Uterus (tissue), 4 donors: ENCODE data around the gene CASKIN1. TPM values are rescaled to one million over a fixed set of nuclear protein-coding genes. Genes with fewer than 3 reads are reported as not detected.

Source experiments
- DNase-seq, 2 donors: peaks; one replicate each; pipeline ENCODE4 v3.0.0-alpha.2; 2019 to 2020
- H3K27ac ChIP-seq, 2 donors: fragments of 200-600 bp; sonication (generic); 1 replicate in 1 of 2; 2 replicates in 1 of 2; pipeline ENCODE4 v1.5.1; 2016 to 2018
- H3K27me3 ChIP-seq, 2 donors: fragments of 200-600 bp; sonication (generic); one replicate each; pipeline ENCODE4 v1.5.1; 2018 to 2019; ENCODE audit warnings: control low read depth in 1 of 2
- H3K36me3 ChIP-seq, 2 donors: fragments of 200-600 bp; sonication (generic); one replicate each; pipeline ENCODE4 v1.5.1; 2019; ENCODE audit warnings: control low read depth in 1 of 2
- H3K4me1 ChIP-seq, 2 donors: fragments of 200-600 bp; sonication (generic); one replicate each; pipeline ENCODE4 v1.5.1; 2018 to 2019; ENCODE audit warnings: control low read depth in 1 of 2
- H3K4me3 ChIP-seq, 2 donors: fragments of 200-600 bp; sonication (generic); 1 replicate in 1 of 2; 2 replicates in 1 of 2; pipeline ENCODE4 v1.5.1; 2018 to 2019; ENCODE audit warnings: mild to moderate bottlenecking in 1 of 2
- H3K9me3 ChIP-seq, 2 donors: fragments of 200-600 bp; sonication (generic); one replicate each; pipeline ENCODE4 v1.5.1; 2019; ENCODE audit warnings: control low read depth in 1 of 2
- POLR2A ChIP-seq, 2 donors: fragments of 450-650 bp; IDR thresholded peaks; one replicate each; pipeline ENCODE4 v1.6.1; 2016; ENCODE audit warnings: antibody characterized with exemption in 2 of 2, mild to moderate bottlenecking in 1 of 2, moderate library complexity in 1 of 2
- intact Hi-C: fragments of 100-400 bp; cut with DNase I; formaldehyde crosslinking; loops from one replicate; pipeline ENCODE4 v1.15.1; 2023; ENCODE audit warnings: low total_unique reads
- total RNA-seq, 4 donors: library from RNA; depleted of rRNA in 3 of 4; stranded (reverse); fragments of >200 nt in 3 of 4; gene quantifications; one replicate each; pipeline versions ENCODE4 v1.1.0 to v1.2.4, GENCODE V29; 2014 to 2023
- TF ChIP-seq, protein P1 (sequence below), 4 experiments: fragments of 200-600 bp in 2 of 4; fragments of 450-650 bp in 2 of 4; sonication (generic) in 2 of 4; IDR thresholded peaks; one replicate each; pipeline ENCODE4 v1.5.1; 2016 to 2019; ENCODE audit warnings: antibody characterized with exemption in 4 of 4, mild to moderate bottlenecking in 2 of 4, moderate library complexity in 1 of 4
- donor health status: DM: yes; HTN: yes; CAD: no.

The CASKIN1 gene
- total RNA-seq, 4 donors from 2014 or later = 0.40 to 2.7 TPM; not detected in 2

DNA sequence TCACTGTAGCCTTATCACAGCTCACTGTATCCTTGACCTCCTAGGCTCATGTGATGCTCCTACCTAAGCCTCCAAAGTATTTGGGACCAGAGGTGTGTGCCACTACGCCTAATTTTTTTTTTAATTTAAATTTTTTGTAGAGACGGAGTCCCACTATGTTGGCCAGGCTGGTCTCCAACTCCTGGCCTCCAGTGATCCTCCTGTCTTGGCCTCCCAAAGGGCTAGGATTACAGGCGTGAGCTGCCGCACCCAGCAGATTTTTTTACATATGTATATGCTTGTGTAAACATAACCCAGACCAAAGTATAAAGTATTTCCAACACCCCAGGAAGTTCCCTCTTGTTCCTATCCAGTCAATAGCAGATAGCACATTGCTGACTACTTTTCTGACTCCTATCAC is 19.9 kb upstream of the CASKIN1 start:
- Histone ChIP-seq H3K27me3 (no peaks in the 10 kb centered on the region), H3K4me3 (no peak overlapping the region), H3K4me1 (peaks cover 0 to 12% of the 10 kb centered on the region in 2 donors), H3K27ac (no peak overlapping the region), H3K36me3 (no peaks in the 10 kb centered on the region), H3K9me3 (no peaks in the 10 kb centered on the region)
- TF ChIP-seq, protein P1, sequence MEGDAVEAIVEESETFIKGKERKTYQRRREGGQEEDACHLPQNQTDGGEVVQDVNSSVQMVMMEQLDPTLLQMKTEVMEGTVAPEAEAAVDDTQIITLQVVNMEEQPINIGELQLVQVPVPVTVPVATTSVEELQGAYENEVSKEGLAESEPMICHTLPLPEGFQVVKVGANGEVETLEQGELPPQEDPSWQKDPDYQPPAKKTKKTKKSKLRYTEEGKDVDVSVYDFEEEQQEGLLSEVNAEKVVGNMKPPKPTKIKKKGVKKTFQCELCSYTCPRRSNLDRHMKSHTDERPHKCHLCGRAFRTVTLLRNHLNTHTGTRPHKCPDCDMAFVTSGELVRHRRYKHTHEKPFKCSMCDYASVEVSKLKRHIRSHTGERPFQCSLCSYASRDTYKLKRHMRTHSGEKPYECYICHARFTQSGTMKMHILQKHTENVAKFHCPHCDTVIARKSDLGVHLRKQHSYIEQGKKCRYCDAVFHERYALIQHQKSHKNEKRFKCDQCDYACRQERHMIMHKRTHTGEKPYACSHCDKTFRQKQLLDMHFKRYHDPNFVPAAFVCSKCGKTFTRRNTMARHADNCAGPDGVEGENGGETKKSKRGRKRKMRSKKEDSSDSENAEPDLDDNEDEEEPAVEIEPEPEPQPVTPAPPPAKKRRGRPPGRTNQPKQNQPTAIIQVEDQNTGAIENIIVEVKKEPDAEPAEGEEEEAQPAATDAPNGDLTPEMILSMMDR (IDR thresholded peaks at IDR 0.05) = no peak
- TF ChIP-seq POLR2A (IDR thresholded peaks at IDR 0.05) = no peak
- intact Hi-C loops = loop anchor here (10.0 kb wide), 1 partner anchor 62 kb away; the partner anchor contains the start of gene TRAF7
- no peak for DNase-seq

DNA sequence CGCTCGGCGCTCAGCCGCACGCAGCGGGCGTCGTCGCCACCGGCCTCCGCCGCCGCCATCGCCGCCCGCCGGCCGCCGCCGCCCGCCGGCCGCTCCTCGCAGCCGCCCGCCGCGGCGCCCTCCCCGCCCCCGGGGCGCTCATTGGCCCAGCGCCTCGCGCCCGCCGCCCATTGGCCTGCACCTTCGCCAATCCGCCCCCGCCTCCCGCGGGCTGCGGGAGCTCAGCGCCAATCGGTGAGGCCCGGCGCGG is 18.2 kb upstream of the CASKIN1 start, which contains the start of gene PGP:
Gene PGP, minus strand, starts transcription at position 122 of the 250 bp plus-strand sequence. Its CDS starts 63 bp downstream, at position 59.
- DNase-seq = no peak
- Histone ChIP-seq H3K9me3 (no peaks in the 10 kb centered on the region), H3K36me3 (no peaks in the 10 kb centered on the region), H3K4me1 (peaks cover 0 to 12% of the 10 kb centered on the region in 2 donors), H3K27ac (peak within 1 kb of the TSS; percentile 88 to 95), H3K4me3 (peak within 1 kb of the TSS; percentile 65 to 74), H3K27me3 (no peaks in the 10 kb centered on the region)
- intact Hi-C loops = loop anchor here (10.0 kb wide), 1 partner anchor 60 kb away; the partner anchor contains the start of gene TRAF7
- TF ChIP-seq, protein P1 (IDR thresholded peaks at IDR 0.05) = peak in 1 of 4 experiments; percentile 35
- TF ChIP-seq POLR2A (IDR thresholded peaks at IDR 0.05) = no peak

DNA sequence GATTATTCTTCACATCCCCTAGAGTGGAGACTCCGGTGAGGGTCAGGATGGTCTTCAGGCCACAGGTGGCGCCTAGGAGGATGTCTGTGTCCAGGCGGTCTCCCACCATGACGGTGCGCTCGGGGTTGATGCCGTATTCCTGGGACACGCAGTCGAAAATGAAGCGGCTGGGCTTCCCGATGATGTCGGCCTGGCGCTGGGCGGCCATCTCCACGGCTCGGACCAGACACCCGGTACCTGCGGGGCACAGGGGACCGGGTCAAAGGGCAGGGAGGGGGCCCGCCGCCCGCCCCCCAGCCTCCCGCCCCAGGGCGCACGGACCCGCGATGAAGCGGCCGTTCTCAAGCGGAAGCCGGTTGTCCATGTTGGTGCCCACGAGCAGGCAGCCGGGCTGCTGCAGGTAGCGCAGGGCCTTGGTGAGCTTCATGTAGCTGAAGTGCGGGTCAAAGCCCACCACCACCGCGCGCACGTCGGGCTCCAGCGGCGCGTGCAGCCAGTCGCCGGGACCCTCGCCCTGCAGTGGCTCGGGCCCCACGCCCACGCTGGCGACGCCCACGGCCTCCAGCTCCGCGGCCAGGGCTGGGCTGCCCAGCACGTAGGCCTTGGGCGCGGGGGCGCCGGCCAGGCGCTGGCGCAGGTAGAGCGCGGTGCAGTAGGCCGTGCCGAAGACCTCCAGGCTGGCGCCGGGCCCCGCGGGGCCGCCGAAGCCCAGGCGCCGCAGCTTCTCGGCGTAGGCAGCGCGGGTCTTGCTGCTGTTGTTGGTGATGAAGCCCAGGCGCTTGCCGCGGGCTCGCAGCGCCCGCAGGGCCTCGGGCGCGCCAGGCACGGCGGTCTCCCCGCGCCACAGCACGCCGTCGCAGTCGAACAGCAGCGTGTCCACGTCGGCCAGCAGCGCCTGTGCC is 17.7 kb upstream of the CASKIN1 start:
- H3K36me3 ChIP-seq = no peaks in the 10 kb centered on the region
- intact Hi-C loops = loop anchor here (10.0 kb wide), 1 partner anchor 59 kb away; the partner anchor contains the start of gene TRAF7

DNA sequence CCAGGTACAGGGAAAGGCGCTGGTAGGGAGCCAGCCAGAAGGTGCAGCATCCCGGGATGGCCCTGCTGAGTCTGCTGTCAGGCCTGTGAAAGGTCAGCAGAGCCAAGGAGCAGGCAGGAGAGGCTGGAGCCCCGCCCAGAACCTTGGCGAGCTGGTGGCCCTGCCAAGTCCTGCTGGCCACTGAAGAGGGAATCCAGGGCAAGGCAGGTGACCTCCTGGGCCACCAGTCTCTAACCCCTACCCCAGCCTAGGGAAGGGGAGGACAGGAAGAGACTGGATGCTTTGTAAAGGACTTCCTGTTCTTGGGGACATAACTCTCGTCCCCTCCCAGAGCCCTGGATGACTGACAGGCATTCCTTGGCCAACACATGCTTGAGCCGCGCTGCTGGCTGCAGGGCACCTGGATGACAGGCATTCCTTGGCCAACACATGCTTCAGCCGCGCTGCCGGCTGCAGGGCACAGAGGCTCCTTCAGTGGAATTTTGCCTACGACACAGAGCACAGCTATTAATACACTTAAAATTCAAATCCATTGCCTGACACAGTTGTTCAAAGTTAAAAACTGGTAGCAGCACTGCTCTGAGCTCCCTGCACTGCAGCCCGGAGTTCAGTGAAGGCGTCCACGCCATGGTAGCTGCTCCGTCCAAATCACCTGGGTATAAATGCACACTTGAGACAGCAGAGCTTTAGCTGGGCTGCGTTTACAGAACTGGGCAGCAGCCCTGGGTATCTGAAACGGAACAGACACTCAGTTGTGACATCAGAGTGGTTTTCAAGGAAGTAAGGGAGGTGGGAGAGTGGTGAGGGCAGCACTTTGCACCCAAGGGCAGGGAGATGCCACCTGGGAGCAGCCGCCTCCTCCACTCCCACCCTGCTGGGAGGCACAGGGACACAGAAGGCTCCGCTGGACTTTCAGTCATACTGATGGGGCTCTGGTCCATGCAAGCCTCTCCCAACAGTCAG is 16.2 kb upstream of the CASKIN1 start:
- no peaks in the 10 kb centered on the region for H3K9me3 ChIP-seq
- H3K27me3 ChIP-seq = no peaks in the 10 kb centered on the region
- no peak for DNase-seq
- H3K36me3 ChIP-seq = no peaks in the 10 kb centered on the region
- H3K27ac ChIP-seq = no peak overlapping the region
- intact Hi-C loops = loop anchor here (10.0 kb wide), 1 partner anchor 58 kb away; the partner anchor contains the start of gene TRAF7
- H3K4me1 ChIP-seq = peaks cover 0 to 12% of the 10 kb centered on the region in 2 donors
- no peak overlapping the region for H3K4me3 ChIP-seq
- TF ChIP-seq, protein P1 (IDR thresholded peaks at IDR 0.05) = no peak
- no peak for TF ChIP-seq POLR2A (IDR thresholded peaks at IDR 0.05)

More for the DNA sequence above, 17.7 kb upstream of the CASKIN1 start:
- peaks cover 0 to 12% of the 10 kb centered on the region in 2 donors for H3K4me1 ChIP-seq
- no peaks in the 10 kb centered on the region for H3K27me3 ChIP-seq
- peak overlapping the region; percentile 23 to 74 for H3K4me3 ChIP-seq
- peak in 1 of 2 donors; percentile 30 for TF ChIP-seq POLR2A (IDR thresholded peaks at IDR 0.05)
- TF ChIP-seq, protein P1 (IDR thresholded peaks at IDR 0.05) = no peak
- no peak for DNase-seq
- H3K27ac ChIP-seq = peak overlapping the region; percentile 13 to 71
- no peaks in the 10 kb centered on the region for H3K9me3 ChIP-seq
